ENCODE data around the gene CCL25. TPM values are rescaled to one million over a fixed set of nuclear protein-coding genes. Genes with fewer than 3 reads are reported as not detected.

The CCL25 gene
- total RNA-seq, 1 experiment from 2014 or later = not detected

DNA sequence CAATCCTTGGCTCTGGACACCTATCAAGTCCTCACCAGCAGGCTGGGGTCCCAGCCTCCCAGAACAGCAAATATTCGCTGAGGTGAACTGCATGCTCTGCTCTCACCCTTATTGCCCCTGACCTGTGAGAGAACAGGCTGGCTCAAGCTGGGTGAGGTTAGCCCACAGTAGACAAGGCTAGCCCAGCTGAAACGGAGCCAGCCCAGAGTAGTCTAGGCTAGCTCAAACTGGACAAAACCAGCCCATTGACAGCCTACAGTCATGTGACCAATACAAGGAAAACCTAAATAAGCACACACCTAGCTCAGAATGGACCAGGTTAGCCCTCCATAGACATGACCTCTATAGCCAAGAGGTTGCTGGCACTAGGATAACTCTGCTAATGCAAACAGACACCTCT is 38.4 kb downstream of the CCL25 start:
- Histone ChIP-seq H3K36me3 (ENCODE audit: control insufficient read depth in 1 of 2, insufficient read depth in 2 of 2, low read length in 2 of 2) (no peaks in the 10 kb centered on the region), H4K20me1 (ENCODE audit: insufficient read depth) (no peaks in the 10 kb centered on the region), H3K9ac (ENCODE audit: low read length) (no peak overlapping the region), H3K9me3 (ENCODE audit: control insufficient read depth in 1 of 2, insufficient read depth in 1 of 2, low read depth in 1 of 2, low read length in 2 of 2) (peaks cover 8 to 13% of the 10 kb centered on the region in 2 experiments; a peak in 2 of 4 replicates), H3K4me1 (ENCODE audit: control insufficient read depth in 1 of 2, insufficient read depth in 2 of 2, low read length in 2 of 2) (peaks cover 9 to 12% of the 10 kb centered on the region in 2 experiments; a peak in 3 of 4 replicates), H3K9me2 (ENCODE audit: insufficient read depth) (no peaks in the 10 kb centered on the region), H3K27me3 (ENCODE audit: insufficient read depth, low read length) (no peaks in the 10 kb centered on the region), H3K79me2 (ENCODE audit: insufficient read depth, low read length) (no peaks in the 10 kb centered on the region), H3K4me3 (replicated peaks in 1 of 2; ENCODE audit: low read depth in 1 of 2, low read length in 2 of 2) (no peak overlapping the region), H3K4me2 (ENCODE audit: low read length) (no peak overlapping the region), H3K27ac (ENCODE audit: low read depth, low read length) (no peak overlapping the region), H2AFZ (ENCODE audit: low read depth, low read length, poor library complexity, severe bottlenecking) (no peak overlapping the region)
- no peak for TF ChIP-seq ELF1 (IDR thresholded peaks at IDR 0.05; ENCODE audit: borderline replicate concordance, low read depth)
- TF ChIP-seq ZNF274 (IDR thresholded peaks at IDR 0.05; ENCODE audit: low read depth, low read length) = no peak
- TF ChIP-seq, protein P1, sequence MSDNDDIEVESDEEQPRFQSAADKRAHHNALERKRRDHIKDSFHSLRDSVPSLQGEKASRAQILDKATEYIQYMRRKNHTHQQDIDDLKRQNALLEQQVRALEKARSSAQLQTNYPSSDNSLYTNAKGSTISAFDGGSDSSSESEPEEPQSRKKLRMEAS (IDR thresholded peaks at IDR 0.05) = no peak
- TF ChIP-seq JUND (IDR thresholded peaks at IDR 0.05) = no peak
- no peak for TF ChIP-seq POLR2AphosphoS5 (IDR thresholded peaks at IDR 0.05; ENCODE audit: low read depth, low read length)
- TF ChIP-seq CTCF (IDR thresholded peaks at IDR 0.05 in 2 of 3, conservative IDR thresholded peaks at IDR 0.05 in 1 of 3; ENCODE audit: borderline replicate concordance in 1 of 3, insufficient read depth in 1 of 3, low read depth in 2 of 3, low read length in 2 of 3) = no peak
- no peak for ATAC-seq
- BruUV-seq (replicated peaks) = no TSS peak
- CTCF ChIA-PET = no interaction called here
- intact Hi-C loops (cut with micrococcal nuclease) = no loop called here
- DNase-seq (ENCODE audit: low read depth, low spot score) = no peak
- POLR2A ChIA-PET = no interaction called here
- RAD21 ChIA-PET (ENCODE audit: low non-redundant PET in 1 of 2, low total read pairs in 2 of 2, uncharacterized antibody in 2 of 2, unreplicated experiment in 2 of 2) = no interaction called here

DNA sequence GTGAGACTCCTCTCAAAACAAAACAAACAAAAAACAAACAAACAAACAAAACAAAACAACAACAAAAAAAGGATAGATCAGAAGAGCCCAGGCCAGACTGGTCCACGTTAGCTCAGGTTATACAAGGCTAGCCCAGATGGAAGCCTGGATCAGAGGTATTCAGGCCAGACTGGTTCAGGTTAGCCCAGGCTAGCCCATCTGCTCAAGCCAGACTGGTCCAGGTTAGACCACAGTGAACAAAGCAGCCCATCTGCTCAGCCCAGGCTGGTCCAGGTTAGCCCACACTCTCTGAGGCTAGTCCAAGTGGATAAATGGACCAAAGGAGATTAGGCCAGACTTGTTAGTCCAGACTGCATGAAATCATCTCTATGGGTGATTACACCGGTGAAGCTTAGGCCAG is 41.2 kb downstream of the CCL25 start:
- Histone ChIP-seq H3K9me2 (ENCODE audit: insufficient read depth) (no peaks in the 10 kb centered on the region), H3K9ac (ENCODE audit: low read length) (no peak overlapping the region), H3K79me2 (ENCODE audit: insufficient read depth, low read length) (no peaks in the 10 kb centered on the region), H3K4me2 (ENCODE audit: low read length) (no peak overlapping the region), H3K27ac (ENCODE audit: low read depth, low read length) (no peak overlapping the region), H3K9me3 (ENCODE audit: control insufficient read depth in 1 of 2, insufficient read depth in 1 of 2, low read depth in 1 of 2, low read length in 2 of 2) (peaks cover 21 to 23% of the 10 kb centered on the region in 2 experiments; a peak in 2 of 4 replicates), H3K36me3 (ENCODE audit: control insufficient read depth in 1 of 2, insufficient read depth in 2 of 2, low read length in 2 of 2) (no peaks in the 10 kb centered on the region; a peak in 1 of 4 replicates), H4K20me1 (ENCODE audit: insufficient read depth) (no peaks in the 10 kb centered on the region), H3K4me3 (replicated peaks in 1 of 2; ENCODE audit: low read depth in 1 of 2, low read length in 2 of 2) (no peak overlapping the region), H2AFZ (ENCODE audit: low read depth, low read length, poor library complexity, severe bottlenecking) (no peak overlapping the region), H3K27me3 (ENCODE audit: insufficient read depth, low read length) (no peaks in the 10 kb centered on the region), H3K4me1 (ENCODE audit: control insufficient read depth in 1 of 2, insufficient read depth in 2 of 2, low read length in 2 of 2) (no peaks in the 10 kb centered on the region)
- ATAC-seq (no peak), DNase-seq (ENCODE audit: low read depth, low spot score) (no peak)
- TF ChIP-seq FOSL1 (IDR thresholded peaks at IDR 0.05; ENCODE audit: low read depth) (no peak), CTCF (IDR thresholded peaks at IDR 0.05 in 2 of 3, conservative IDR thresholded peaks at IDR 0.05 in 1 of 3; ENCODE audit: borderline replicate concordance in 1 of 3, insufficient read depth in 1 of 3, low read depth in 2 of 3, low read length in 2 of 3) (no peak), TCF7L2 (IDR thresholded peaks at IDR 0.05; ENCODE audit: borderline replicate concordance, extremely low read depth, insufficient read depth, insufficient read length) (no peak), ZFX (IDR thresholded peaks at IDR 0.05) (no peak)
- CTCF ChIA-PET = no interaction called here
- BruUV-seq (replicated peaks) = no TSS peak
- POLR2A ChIA-PET = no interaction called here
- intact Hi-C loops (cut with micrococcal nuclease) = no loop called here
- RAD21 ChIA-PET (ENCODE audit: low non-redundant PET in 1 of 2, low total read pairs in 2 of 2, uncharacterized antibody in 2 of 2, unreplicated experiment in 2 of 2) = no interaction called here

All from HCT116 (cell line).